ENCODE measurements around the gene PAH.
A peak's percentile ranks its signal among the peaks of the same experiment; 100 is the strongest.

The PAH gene

GRCh38 chr12:102816816-102817434 lies 100.1 kb downstream of the PAH start:
- no peak overlapping the region for H3K27ac ChIP-seq
- TF ChIP-seq CTCF (IDR thresholded peaks at IDR 0.05): peak; percentile 97
- no peak for TF ChIP-seq ZFX (IDR thresholded peaks at IDR 0.05; ENCODE audit: borderline replicate concordance)

GRCh38 chr12:102814691-102815367 lies 102.2 kb downstream of the PAH start:
- TF ChIP-seq ZFX (IDR thresholded peaks at IDR 0.05; ENCODE audit: borderline replicate concordance) (no peak), CTCF (IDR thresholded peaks at IDR 0.05) (no peak)
- no peak overlapping the region for H3K27ac ChIP-seq

GRCh38 chr12:102812344-102812743 lies 104.7 kb downstream of the PAH start:
- no peak for TF ChIP-seq CTCF (IDR thresholded peaks at IDR 0.05)
- no peak for TF ChIP-seq ZFX (IDR thresholded peaks at IDR 0.05; ENCODE audit: borderline replicate concordance)
- no peak overlapping the region for H3K27ac ChIP-seq

GRCh38 chr12:102811110-102811737 lies 105.8 kb downstream of the PAH start:
- TF ChIP-seq CTCF (IDR thresholded peaks at IDR 0.05) (peak; percentile 89), ZFX (IDR thresholded peaks at IDR 0.05; ENCODE audit: borderline replicate concordance) (no peak)
- no peak overlapping the region for H3K27ac ChIP-seq

GRCh38 chr12:102808412-102808811 lies 108.6 kb downstream of the PAH start:
- TF ChIP-seq ZFX (IDR thresholded peaks at IDR 0.05; ENCODE audit: borderline replicate concordance): no peak
- TF ChIP-seq CTCF (IDR thresholded peaks at IDR 0.05): no peak

GRCh38 chr12:102806592-102806991 lies 110.5 kb downstream of the PAH start:
- no peak overlapping the region for H3K27ac ChIP-seq
- TF ChIP-seq CTCF (IDR thresholded peaks at IDR 0.05): no peak
- TF ChIP-seq ZFX (IDR thresholded peaks at IDR 0.05; ENCODE audit: borderline replicate concordance): no peak

More at GRCh38 chr12:102808412-102808811, 108.6 kb downstream of the PAH start:
- H3K27ac ChIP-seq: no peak overlapping the region

GRCh38 chr12:102806110-102806509 lies 110.9 kb downstream of the PAH start:
- TF ChIP-seq CTCF (IDR thresholded peaks at IDR 0.05) (no peak), ZFX (IDR thresholded peaks at IDR 0.05; ENCODE audit: borderline replicate concordance) (no peak)
- H3K27ac ChIP-seq: no peak overlapping the region
